GM18526 (cell line): ENCODE measurements around the gene PSMB9.

Source experiments
- POLR2A ChIP-seq: IDR thresholded peaks from 3 replicates; pipeline ENCODE4 v1.6.1; 2011; ENCODE audit not compliant: insufficient read length; ENCODE audit errors: extremely low read depth

Gene PSMB9

DNA sequence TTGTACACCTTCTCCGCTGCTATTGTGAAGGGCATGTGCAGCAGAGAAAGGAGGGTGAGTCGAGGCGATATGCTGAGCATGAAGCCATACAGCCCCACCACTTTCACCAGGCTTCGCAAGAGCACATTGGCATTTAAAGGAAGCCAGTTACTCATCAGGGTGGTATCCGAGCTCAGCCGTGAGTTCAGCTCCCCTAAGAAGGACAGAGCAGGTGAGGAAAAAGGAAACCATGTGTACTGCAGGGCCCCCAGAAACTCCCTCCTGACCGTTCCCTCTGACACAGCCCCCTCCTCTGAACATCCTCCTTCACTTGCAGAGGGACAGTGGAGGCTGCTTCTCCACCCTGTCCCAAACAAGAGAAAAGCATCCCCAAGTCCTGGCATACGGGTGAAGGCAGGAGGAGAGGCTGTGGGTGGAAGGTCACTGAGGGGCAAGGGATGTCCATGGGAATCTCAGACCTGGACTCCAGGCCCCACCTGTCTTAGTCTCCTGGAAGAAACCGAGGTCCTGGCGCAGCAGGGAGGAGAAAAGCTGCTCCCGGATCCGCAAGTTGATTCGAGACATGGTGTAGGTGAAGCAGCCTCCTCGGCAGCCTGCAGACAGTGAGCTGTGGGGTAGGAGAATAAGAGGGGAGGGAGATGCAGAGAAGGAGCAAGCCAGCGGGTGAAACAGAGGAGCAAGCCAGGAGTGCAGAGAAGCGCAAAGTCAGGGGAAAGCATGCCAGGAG, 18.7 kb upstream of the PSMB9 start:
- no peak for TF ChIP-seq POLR2A

DNA sequence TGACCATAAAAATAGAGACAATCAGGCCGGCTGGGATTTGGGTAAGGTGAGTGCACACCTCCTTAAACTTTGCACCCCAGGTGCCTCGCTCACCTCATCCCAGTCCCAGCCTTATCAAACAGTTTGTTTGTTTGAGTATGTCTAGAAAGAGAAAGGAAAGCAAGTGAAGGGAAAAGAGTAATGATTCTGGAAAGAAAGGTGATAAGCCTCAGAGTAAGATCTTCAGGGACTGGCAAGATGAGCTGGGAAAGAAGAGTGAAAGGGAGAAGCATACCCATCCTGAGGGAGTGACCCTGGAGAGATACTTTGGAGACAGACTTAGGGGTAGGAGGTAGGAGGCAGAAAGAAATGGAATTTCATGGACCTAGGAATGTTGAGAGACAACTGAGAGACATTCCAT, 17.1 kb upstream of the PSMB9 start:
- TF ChIP-seq POLR2A, result no peak

DNA sequence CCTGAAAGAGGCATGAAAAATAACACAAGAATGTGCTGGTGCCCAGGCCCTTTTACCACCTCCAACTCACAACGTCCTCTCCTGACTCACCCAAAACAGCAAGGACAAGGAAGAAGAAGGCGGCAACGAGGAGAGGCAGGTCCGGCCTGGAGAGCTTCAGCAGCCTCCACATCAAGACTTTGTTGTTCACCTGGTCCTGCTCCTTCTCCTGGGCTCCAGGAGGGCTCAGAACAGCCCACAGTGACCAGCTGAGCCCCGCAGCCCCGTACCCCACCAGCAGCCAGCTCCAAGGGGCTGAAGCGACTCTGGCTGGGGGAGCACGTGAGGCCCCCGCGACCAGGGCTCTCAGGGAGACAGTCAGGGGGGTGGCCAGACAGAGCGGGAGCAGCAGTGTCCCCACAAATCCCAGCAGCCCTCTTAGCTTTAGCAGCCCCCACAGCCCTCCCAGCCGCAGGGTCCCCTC, 16.3 kb upstream of the PSMB9 start:
- no peak for TF ChIP-seq POLR2A

DNA sequence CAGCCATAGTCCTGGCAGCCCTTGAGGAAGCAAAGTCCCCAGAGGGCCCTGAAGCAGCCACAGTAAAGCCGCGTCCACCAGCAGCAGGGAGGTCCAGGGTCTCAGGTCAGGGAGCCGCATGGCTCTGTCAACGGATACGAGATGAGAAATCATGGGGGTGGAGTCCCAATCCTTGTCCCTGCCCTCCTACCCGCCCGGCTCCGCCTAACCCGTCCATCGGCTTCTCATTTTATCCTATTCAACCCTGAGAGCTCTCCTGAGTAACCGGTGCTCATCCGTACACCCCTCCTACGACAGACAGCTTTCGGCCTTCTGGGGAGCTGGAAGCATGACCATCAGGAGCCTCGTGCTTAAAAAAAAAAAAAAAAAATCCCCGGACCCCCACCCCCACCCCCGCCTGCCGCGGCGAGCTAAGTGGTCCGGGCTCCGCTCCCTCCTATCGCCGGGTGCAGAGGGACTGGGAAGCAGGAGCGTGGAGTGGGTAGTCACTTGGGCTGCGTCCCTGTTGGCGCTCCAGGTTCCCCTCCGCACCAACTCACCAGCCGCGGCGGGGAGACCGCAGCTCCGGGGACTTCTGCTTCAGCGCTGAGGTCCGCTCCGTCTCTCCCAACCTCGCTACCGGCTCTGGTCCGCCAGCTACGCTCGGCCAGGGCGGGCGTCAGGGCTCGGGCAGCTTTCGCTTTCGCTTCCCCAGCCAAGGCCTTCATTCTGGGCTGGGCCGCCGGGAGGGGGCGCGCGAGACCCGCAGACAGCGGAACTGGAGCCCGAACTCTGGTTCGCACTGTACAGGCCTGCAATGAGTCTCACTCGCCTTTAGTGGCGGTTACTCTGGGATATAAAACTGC, 15.7 kb upstream of the PSMB9 start, which contains the start of gene TAP2:
Gene TAP2, minus strand, starts transcription at position 626 of the 845 bp plus-strand sequence. Its CDS starts 506 bp downstream, at position 120.
- peak; percentile 81 for TF ChIP-seq POLR2A

DNA sequence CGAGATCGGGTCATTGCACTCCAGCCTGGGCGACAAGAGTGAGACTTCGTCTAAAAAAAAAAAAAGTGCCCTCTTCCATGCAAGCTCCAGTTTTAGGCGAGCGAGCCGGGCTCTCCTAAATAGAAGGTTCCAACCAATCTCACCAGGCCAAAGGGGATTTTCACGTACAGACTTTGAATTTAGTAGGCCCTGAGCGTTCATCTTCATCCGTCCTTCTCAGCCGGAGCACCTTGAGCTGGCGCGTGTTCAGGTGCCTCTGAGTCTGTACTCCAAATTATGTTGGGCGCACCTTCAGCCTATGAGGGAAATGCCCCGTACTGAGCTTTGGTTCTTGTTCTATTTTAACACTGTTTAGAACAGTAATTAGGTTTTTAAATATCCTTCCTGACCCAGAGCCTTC, 14.6 kb upstream of the PSMB9 start:
- no peak for TF ChIP-seq POLR2A

DNA sequence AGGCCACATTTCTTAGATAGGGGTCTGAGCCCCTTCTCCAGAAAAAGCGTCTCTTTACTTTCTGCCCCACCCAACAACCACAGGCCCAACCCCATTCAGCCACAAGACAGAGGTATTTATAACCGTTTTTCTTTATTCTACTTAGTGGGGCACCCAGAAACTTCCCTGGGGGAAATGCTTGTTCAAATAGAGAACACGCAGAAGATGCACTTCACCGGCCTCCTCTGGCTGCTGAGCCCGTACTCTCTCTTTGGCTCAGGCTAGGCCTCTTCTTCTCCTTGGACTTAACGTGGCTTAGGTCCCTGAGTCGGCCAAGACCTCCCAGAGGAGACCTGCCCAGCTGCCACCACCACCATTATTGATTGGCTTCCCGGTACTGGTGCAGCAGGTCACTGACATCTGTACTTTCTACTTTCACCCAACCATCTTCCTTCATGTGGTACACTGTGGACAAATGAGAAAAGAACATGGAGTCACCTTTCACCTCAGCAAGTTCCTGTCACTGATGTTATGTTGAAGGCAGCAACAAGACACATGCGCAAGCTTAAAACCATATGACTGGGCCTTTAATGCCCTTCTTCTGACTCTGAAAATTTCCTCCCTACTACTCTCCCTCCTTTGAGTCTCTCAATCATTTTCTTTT, 13.3 kb upstream of the PSMB9 start:
- TF ChIP-seq POLR2A, result peak; percentile 34

DNA sequence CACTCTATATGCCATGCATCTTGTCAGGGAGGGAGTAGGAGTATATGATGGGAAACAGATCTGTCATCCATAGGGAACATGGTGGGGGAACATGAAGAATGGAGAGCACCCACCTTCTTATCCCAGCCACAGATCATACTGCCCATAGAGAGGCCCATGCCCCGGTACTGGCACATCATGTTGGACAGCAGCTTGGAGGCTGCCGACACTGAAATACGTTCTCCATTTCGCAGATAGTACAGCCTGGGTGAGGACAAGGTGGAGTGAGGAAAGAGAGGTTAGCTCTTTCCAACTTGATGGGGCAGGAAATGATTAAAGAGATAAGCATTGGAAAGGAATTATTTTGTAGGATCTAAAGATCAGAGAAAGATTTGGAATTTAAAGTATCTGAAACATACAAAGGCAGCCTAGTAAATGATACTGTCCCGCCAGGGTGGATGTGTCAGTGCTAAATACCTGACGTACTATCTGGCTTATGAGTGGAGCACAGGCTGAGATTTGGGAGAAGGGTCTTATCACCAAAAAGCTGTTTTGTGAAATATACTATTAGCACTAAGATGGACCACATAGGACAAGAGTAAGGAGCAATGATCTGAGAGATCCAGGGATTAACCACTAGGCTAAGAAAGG, 11.9 kb upstream of the PSMB9 start:
- no peak for TF ChIP-seq POLR2A

DNA sequence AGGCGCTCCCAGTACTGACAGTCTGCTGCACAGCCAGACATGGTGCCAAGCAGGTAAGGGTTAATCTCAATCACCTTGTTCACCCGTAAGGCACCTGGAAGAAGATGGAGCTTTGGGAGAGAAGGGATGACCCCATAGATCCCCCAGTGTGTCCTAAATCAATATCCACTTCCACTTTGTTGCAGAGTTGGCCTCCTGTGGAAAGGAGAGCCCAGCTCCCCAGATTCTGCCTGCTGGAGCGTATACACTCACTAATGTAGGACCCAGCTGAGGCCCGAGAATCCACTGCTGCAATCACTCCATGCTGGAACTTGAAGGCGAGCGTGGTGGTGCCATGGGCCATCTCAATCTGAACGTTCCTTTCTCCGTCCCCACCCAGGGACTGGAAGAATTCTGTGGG, 11.3 kb upstream of the PSMB9 start:
- TF ChIP-seq POLR2A, result no peak

DNA sequence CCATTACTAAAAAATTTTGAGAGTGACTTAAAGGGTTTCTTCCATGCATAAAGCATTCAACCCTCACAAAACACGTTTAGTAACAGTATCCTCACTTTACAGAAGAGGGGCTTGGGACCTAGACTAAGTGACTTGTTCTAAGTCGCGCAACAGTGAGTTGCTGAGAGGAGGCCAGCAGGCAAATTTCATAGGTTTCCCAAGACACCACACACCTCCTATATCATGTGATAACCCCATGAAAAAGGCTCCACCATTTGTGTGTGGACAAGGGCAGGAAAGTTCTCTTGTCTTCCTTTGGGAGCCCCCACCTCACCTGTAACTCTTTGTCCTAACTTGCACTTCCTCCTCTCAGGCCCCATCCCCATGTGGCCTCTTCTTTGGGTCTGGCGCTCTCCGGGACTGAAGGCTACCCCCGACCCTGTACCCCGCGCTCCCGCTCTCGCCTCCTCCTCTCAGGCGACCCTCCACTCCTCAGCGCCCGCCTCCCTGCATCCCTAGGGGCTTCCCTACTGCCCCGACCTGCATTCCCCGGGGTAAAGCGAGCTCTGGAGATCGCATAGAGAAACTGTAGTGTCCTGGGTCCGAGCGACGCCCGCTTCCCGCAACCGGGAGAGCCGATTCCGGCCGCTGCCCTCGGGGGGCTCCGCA, 10.5 kb upstream of the PSMB9 start:
- no peak for TF ChIP-seq POLR2A

DNA sequence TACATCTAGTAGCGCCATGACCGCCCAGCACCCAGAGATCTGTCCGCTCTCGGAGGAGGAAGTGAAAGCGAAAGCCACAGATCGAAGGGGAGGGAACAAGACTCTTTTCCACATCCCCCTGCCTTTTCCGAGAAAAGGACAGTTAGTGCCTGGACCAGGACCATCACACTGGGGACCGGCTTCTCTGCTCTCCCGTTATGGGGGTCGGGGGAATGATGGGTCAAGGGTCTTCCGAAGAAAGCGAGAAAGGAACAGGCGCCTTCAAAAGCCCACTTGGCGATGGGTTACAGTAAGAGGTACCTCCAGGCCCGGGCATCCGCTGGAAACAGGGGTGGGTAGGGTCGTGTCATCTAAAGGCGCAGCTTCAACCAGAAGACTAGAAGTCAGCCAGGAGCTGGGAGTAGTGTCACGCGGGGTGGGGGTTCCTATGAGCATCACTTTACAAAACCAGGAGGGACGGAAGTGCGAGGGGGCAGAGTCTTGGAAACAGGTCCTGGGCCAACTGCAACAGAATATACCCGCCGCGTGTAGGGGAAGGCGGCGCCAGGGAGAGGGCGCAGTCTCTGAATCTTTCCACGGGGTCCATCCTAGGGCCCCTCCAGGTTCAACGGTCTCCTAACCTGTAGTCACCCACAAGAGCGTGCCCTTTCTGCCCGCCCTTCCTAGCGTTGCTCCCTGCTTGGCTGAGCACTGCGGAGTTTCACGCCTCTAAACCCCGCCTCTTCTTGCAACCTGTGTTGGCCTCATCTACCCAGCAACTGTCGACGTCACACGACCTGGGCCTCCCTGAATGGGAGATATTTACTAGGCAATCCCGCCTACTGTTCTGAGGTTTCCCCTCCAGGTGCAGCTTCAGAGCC, 9.8 kb upstream of the PSMB9 start, which contains the start of gene PSMB8:
Gene PSMB8, minus strand, starts transcription at position 69 of the 860 bp plus-strand sequence. Its CDS starts 51 bp downstream, at position 18.
- TF ChIP-seq POLR2A, result peak; percentile 85

DNA sequence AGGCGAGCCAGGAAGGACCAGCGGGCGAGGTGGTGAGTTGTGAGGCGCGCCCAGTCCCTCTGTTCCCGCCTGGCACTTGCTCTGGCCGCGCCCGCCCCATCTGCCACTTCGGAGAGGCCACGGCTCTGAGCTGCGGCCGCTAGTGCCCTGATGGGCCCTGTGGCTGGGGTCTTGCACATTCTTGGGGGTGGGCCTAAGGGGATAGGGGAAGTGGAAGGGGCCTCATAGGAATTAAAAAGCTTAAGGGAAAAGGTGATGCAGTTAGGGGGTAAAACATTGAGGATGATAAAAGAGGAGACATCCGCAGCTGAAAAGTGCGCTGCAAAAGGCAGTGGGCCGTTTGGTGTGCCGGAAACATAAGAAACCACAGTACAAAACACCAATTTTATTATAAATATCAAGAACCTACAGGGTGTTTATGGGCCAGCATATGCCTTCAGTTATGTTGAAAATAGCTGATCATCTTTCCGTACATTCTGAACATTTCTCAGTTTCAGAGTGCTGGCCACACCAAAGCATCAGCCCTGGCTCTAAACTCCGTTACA, 9.1 kb upstream of the PSMB9 start:
- TF ChIP-seq POLR2A, result peak; percentile 89

DNA sequence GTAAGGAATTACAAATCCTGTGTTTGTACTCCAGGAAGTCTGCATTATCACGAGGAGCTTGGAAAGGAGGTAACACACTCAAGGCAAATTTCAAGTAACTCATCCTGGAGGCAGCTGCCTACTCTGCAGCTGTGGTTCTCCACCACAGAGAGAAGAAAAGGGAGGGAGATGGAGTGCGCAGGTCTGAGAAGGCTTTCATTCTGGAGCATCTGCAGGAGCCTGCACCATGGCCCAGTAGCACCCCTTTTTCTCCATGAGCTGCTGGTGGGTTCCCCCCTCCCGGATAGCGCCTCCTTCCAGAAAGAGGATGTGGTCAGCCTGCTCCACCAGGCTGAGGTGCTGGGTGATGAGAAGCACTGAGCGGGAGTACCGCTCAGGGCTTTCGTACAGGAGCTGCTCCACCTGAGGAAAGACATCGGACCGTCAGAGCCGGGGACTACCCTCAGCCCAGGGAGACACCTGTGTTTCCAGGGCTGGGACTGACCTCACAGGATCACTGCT, 8.6 kb upstream of the PSMB9 start:
- peak; percentile 45 for TF ChIP-seq POLR2A

DNA sequence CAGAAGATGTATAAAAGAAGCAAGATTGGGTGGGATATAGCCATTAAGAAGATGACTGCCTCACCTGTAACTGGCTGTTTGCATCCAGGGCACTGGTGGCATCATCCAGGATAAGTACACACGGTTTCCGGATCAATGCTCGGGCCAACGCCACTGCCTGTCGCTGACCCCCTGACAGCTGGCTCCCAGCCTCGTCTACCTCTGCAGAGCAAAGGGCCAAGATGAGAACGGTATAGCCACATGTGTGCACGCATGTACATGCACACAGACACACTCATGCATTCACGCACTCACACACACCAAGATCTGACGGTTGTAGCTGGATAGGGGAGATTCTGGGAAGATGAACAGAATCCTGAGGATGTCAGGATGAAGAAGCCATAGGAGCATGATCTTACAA, 7.0 kb upstream of the PSMB9 start:
- no peak for TF ChIP-seq POLR2A
